H1 (cell line): Measurements from ENCODE around the gene CHN2. TPM values are rescaled to one million over a fixed set of nuclear protein-coding genes. Genes with fewer than 3 reads are reported as not detected.
A peak's percentile ranks its signal among the peaks of the same experiment; 100 is the strongest.
"Not testable (repeated sequence)": the region's sequence is repeated elsewhere in the genome, so short reads cannot be mapped to it uniquely, and the experiment has no call there.

ENCODE experiments used
- CTCF ChIA-PET: fragments of 300-600 bp; sonication (Branson Sonifier 250); formaldehyde crosslinking; loops from one replicate; lab custom pipeline; 2021; ENCODE audit not compliant: partially characterized antibody; lab: Charles Lee
- POLR2A ChIA-PET: fragments of 300-600 bp; sonication (Branson Sonifier 250); formaldehyde crosslinking; loops from one replicate; lab custom pipeline; 2021; ENCODE audit warnings: inconsistent platforms; ENCODE audit not compliant: partially characterized antibody; lab: Charles Lee
- DNase-seq, 2 experiments: peaks; one replicate each; pipeline versions ENCODE4 v3.0.0 to v3.0.0-alpha.2; 2010 to 2022; ENCODE audit warnings: low spot score in 2 of 2, low read depth in 1 of 2, mixed read lengths in 1 of 2
- FAIRE-seq: peaks from 2 replicates; lab custom pipeline; 2011; peaks lifted over from hg19 to GRCh38; lab: Jason Lieb, UNC
- H2AFZ ChIP-seq: 2 replicates; pipeline ENCODE4 v1.8.1; 2012; ENCODE audit warnings: low read length, inconsistent platforms
- H2AK5ac ChIP-seq: 2 replicates; pipeline ENCODE4 v1.6.1; 2013; ENCODE audit warnings: low read depth, low read length
- H2BK120ac ChIP-seq: replicated peaks from 2 replicates; pipeline ENCODE3; 2013; ENCODE audit warnings: low read depth, low read length, inconsistent platforms
- H2BK12ac ChIP-seq: 2 replicates; pipeline ENCODE4 v1.6.1; 2013; ENCODE audit warnings: low read depth, low read length
- H2BK15ac ChIP-seq: 2 replicates; pipeline ENCODE4 v1.6.1; 2013; ENCODE audit warnings: low read length
- H2BK20ac ChIP-seq: 2 replicates; pipeline ENCODE4 v1.6.1; 2013; ENCODE audit warnings: low read length
- H2BK5ac ChIP-seq: 2 replicates; pipeline ENCODE4 v1.6.1; 2013; ENCODE audit warnings: low read depth, low read length
- H3K14ac ChIP-seq: 2 replicates; pipeline ENCODE4 v1.6.1; 2013; ENCODE audit warnings: inconsistent platforms; ENCODE audit not compliant: insufficient read length
- H3K18ac ChIP-seq: 2 replicates; pipeline ENCODE4 v1.6.1; 2013; ENCODE audit warnings: low read length; ENCODE audit errors: extremely low read depth
- H3K23ac ChIP-seq: 2 replicates; pipeline ENCODE4 v1.6.1; 2013; ENCODE audit warnings: inconsistent platforms; ENCODE audit not compliant: insufficient read length
- H3K23me2 ChIP-seq: 2 replicates; pipeline ENCODE4 v1.6.1; 2013; ENCODE audit warnings: low read depth, low read length
- H3K27ac ChIP-seq: 2 replicates; pipeline ENCODE4 v1.6.1; 2011; ENCODE audit warnings: low read depth, low read length, inconsistent platforms
- H3K27me3 ChIP-seq, 4 experiments: replicated peaks in 1 of 4; 1 replicate in 1 of 4; 2 replicates in 3 of 4; pipeline versions ENCODE4 v1.6.1 to v1.8.1; 2011 to 2013; ENCODE audit warnings: low read length in 3 of 4, mild to moderate bottlenecking in 3 of 4, inconsistent platforms in 2 of 4, mixed read lengths in 2 of 4, moderate library complexity in 1 of 4; ENCODE audit not compliant: control insufficient read depth in 3 of 4, insufficient read depth in 3 of 4; ENCODE audit errors: extremely low read depth in 1 of 4
- H3K36me3 ChIP-seq, 4 experiments: 2 replicates each; pipeline versions ENCODE4 v1.6.1 to v1.8.1; 2011 to 2013; ENCODE audit warnings: mild to moderate bottlenecking in 4 of 4, low read length in 3 of 4, moderate library complexity in 2 of 4, control low read depth in 1 of 4, inconsistent platforms in 1 of 4; ENCODE audit not compliant: insufficient read depth in 4 of 4, control insufficient read depth in 2 of 4
- H3K4ac ChIP-seq: replicated peaks from 2 replicates; pipeline ENCODE3; 2013; ENCODE audit warnings: low read length, low read depth, mixed read lengths, inconsistent platforms; ENCODE audit not compliant: insufficient read length
- H3K4me1 ChIP-seq, 4 experiments: replicated peaks in 1 of 4; 1 replicate in 1 of 4; 2 replicates in 3 of 4; pipeline versions ENCODE4 v1.6.1 to v1.8.1; 2011 to 2013; ENCODE audit warnings: low read length in 3 of 4, inconsistent platforms in 2 of 4, mixed read lengths in 1 of 4; ENCODE audit not compliant: insufficient read depth in 4 of 4, control insufficient read depth in 3 of 4
- H3K4me2 ChIP-seq, 2 experiments: 2 replicates each; pipeline versions ENCODE4 v1.6.1 to v1.8.1; 2011 to 2013; ENCODE audit warnings: low read depth in 2 of 2, low read length in 2 of 2, control low read depth in 1 of 2, inconsistent platforms in 1 of 2, mild to moderate bottlenecking in 1 of 2; ENCODE audit not compliant: insufficient read depth in 1 of 2
- H3K4me3 ChIP-seq, 4 experiments: fragments of 200-600, 300-600 bp in 1 of 4; sonication (generic), shearing (Covaris generic), sonication (Bioruptor Twin) in 1 of 4; 2 replicates each; pipeline versions ENCODE4 v1.5.1 to v1.8.1; 2011 to 2016; ENCODE audit warnings: low read length in 4 of 4, low read depth in 3 of 4, control low read depth in 2 of 4, inconsistent platforms in 2 of 4, mild to moderate bottlenecking in 2 of 4, mixed read lengths in 1 of 4, moderate library complexity in 1 of 4; ENCODE audit not compliant: insufficient read depth in 2 of 4; ENCODE audit errors: extremely low read depth in 1 of 4
- H3K56ac ChIP-seq: replicated peaks from 2 replicates; pipeline ENCODE3; 2013; ENCODE audit warnings: low read depth, mild to moderate bottlenecking, mixed read lengths, low read length, inconsistent platforms; ENCODE audit not compliant: insufficient read length
- H3K79me1 ChIP-seq: 2 replicates; pipeline ENCODE4 v1.6.1; 2013; ENCODE audit warnings: low read depth, low read length, control low read depth
- H3K79me2 ChIP-seq, 2 experiments: 2 replicates each; pipeline versions ENCODE4 v1.6.1 to v1.8.1; 2012 to 2013; ENCODE audit warnings: low read length in 2 of 2, mild to moderate bottlenecking in 2 of 2, inconsistent platforms in 1 of 2; ENCODE audit not compliant: insufficient read depth in 2 of 2, control insufficient read depth in 1 of 2
- H3K9ac ChIP-seq, 4 experiments: replicated peaks in 1 of 4; 1 replicate in 1 of 4; 2 replicates in 3 of 4; pipeline versions ENCODE4 v1.6.1 to v1.8.1; 2011 to 2013; ENCODE audit warnings: low read depth in 3 of 4, low read length in 3 of 4, control low read depth in 2 of 4, mild to moderate bottlenecking in 2 of 4, moderate library complexity in 2 of 4, inconsistent platforms in 1 of 4; ENCODE audit errors: extremely low read depth in 1 of 4
- H3K9me3 ChIP-seq, 2 experiments: 2 replicates each; pipeline versions ENCODE4 v1.6.1 to v1.8.1; 2012 to 2013; ENCODE audit warnings: mild to moderate bottlenecking in 2 of 2, moderate library complexity in 2 of 2, control low read depth in 1 of 2, inconsistent platforms in 1 of 2, low read depth in 1 of 2, low read length in 1 of 2, mixed read lengths in 1 of 2; ENCODE audit not compliant: insufficient read depth in 2 of 2
- H4K20me1 ChIP-seq, 2 experiments: replicated peaks in 1 of 2; 2 replicates each; pipeline versions ENCODE3 to v1.8.1; 2011 to 2013; ENCODE audit warnings: inconsistent platforms in 2 of 2, low read length in 2 of 2, mild to moderate bottlenecking in 1 of 2; ENCODE audit not compliant: insufficient read depth in 2 of 2, control insufficient read depth in 1 of 2
- H4K5ac ChIP-seq: 2 replicates; pipeline ENCODE4 v1.6.1; 2013; ENCODE audit warnings: low read length, low read depth, mixed read lengths, inconsistent platforms; ENCODE audit not compliant: insufficient read length
- H4K8ac ChIP-seq: 2 replicates; pipeline ENCODE4 v1.8.0; 2013; ENCODE audit warnings: mild to moderate bottlenecking, moderate library complexity, low read length, inconsistent platforms; ENCODE audit not compliant: insufficient read depth; ENCODE audit errors: extremely low read depth
- H4K91ac ChIP-seq: replicated peaks from 2 replicates; pipeline ENCODE3; 2013; ENCODE audit warnings: low read length, mixed read lengths, inconsistent platforms; ENCODE audit not compliant: insufficient read length
- YY1 ChIP-seq: IDR thresholded peaks from 2 replicates; pipeline ENCODE4 v1.6.1; 2011; ENCODE audit warnings: low read depth, mild to moderate bottlenecking, low read length
- WGBS, 2 experiments: shearing (Covaris generic) in 1 of 2; methylation state at CpG; one replicate each; pipeline versions ENCODE4 v1.1.6 to v1.1.7; 2013 to 2015; ENCODE audit warnings: low lambda C conversion rate in 2 of 2, mixed read lengths in 2 of 2, inconsistent platforms in 1 of 2, low coverage in 1 of 2, missing lambda C conversion rate in 1 of 2; ENCODE audit not compliant: insufficient replicate concordance in 2 of 2, insufficient coverage in 1 of 2, insufficient read length in 1 of 2; ENCODE audit errors: extremely low coverage in 1 of 2, missing lambda C conversion rate in 1 of 2; 5-methylcytosine and 5-hydroxymethylcytosine counted together
- polyA plus RNA-seq, 7 experiments: library from polyadenylated mRNA; depleted of rRNA in 3 of 7; stranded (reverse) in 5 of 7; unstranded in 2 of 7; fragments of >200 nt in 5 of 7; fragments of 200-250 nt in 2 of 7; gene quantifications; 1 replicate in 5 of 7; 2 replicates in 1 of 7; 4 replicates in 1 of 7; pipeline versions ENCODE4 v1.2.1 to v1.2.3, GENCODE V29; 2011 to 2013; ENCODE audit warnings: missing spikeins in 2 of 7, mixed read lengths in 2 of 7
- total RNA-seq: library from RNA; stranded (reverse); fragmentation: NEBNext Ultra II Directional; extraction: Animal tissue kit (Norgen Biotek cat#: 25700); gene quantifications from 2 replicates; pipeline ENCODE4 v1.2.1, GENCODE V29; 2021

CHN2 gene
- total and polyA plus RNA-seq, 2 of the 8 experiments (the other 6 are each of a cell fraction or from before 2014, with no cell fraction given), result 2.9 to 4.8 TPM

GRCh38 chr7:29528526-29528925 lies 334.0 kb downstream of the CHN2 start:
- ChIA-PET CTCF (interaction anchor here (1.0 to 1.7 kb wide), 2 partner anchors 10 to 12 kb away, joined by 4 to 6 read pairs; no protein-coding TSS in a partner anchor), POLR2A (interaction anchor here (0.9 to 1.8 kb wide), 2 partner anchors 10 to 33 kb away, joined by 3 to 5 read pairs; no protein-coding TSS in a partner anchor)
- H3K27me3 ChIP-seq, H3K4ac ChIP-seq, H2BK12ac ChIP-seq, H3K14ac ChIP-seq, H3K4me1 ChIP-seq, H3K23me2 ChIP-seq, H3K18ac ChIP-seq, H2AK5ac ChIP-seq, H3K23ac ChIP-seq, FAIRE-seq, H3K56ac ChIP-seq, H2BK20ac ChIP-seq, H4K8ac ChIP-seq, H2BK15ac ChIP-seq, H2BK120ac ChIP-seq, H3K4me3 ChIP-seq, H3K79me2 ChIP-seq, H3K36me3 ChIP-seq, H4K91ac ChIP-seq, H3K79me1 ChIP-seq, H3K9me3 ChIP-seq, H3K27ac ChIP-seq, H4K5ac ChIP-seq, H4K20me1 ChIP-seq, H3K9ac ChIP-seq: not testable (repeated sequence)
- Histone ChIP-seq H2BK5ac (peak overlapping the region; percentile 71; the same call in 1 of the 2 replicates), H3K4me2 (peak overlapping the region in 1 of 2 experiments; percentile 24; a peak in 1 of 4 replicates), H2AFZ (peak overlapping the region; percentile 55; the same call in 1 of the 2 replicates)
- peak in 1 of 2 experiments; percentile 10 for DNase-seq
- TF ChIP-seq YY1, result peak; percentile 3; the same call in 1 of the 2 replicates
- WGBS, 2 experiments, result 69% methylated on average over 7 of the region's 7 CpGs; no CpG with 5 or more reads in 1 of the 2 experiments

Other genes with a start within 250 kb of the CHN2 start
- gene TRIL, start 236.4 kb upstream of the CHN2 start, total RNA-seq, result 5.5 and 5.8 TPM in 2 replicates
- gene TRIL, start 236.4 kb upstream of the CHN2 start, polyA plus RNA-seq (2011; rRNA removed), result 3.9 and 4.9 TPM in 2 replicates
- gene CPVL, start 48.2 kb upstream of the CHN2 start, total RNA-seq, result 39.5 and 40.0 TPM in 2 replicates
- gene CPVL, start 48.2 kb upstream of the CHN2 start, polyA plus RNA-seq (2011; rRNA removed), result 28.6 and 55.0 TPM in 2 replicates